A549 (cell line): Measurements from ENCODE around the gene UQCC2. TPM values are rescaled to one million over a fixed set of nuclear protein-coding genes. Genes with fewer than 3 reads are reported as not detected.

Source experiments
- ATAC-seq, 2 experiments: fragments of 200-7000 bp in 1 of 2; fragments of >200 bp in 1 of 2; cut with Nextera tagmentation in 1 of 2; cut with Tn5 transposase in 1 of 2; 3 replicates each; pipeline versions ENCODE4 v1.8.0 to v1.9.1; 2018 to 2020; ENCODE audit warnings: mild to moderate bottlenecking in 1 of 2, moderate library complexity in 1 of 2
- CTCF ChIA-PET: fragments of 300-600 bp; sonication (Branson Sonifier 250); formaldehyde crosslinking; extraction: SDS; loops from one replicate; lab custom pipeline; 2021; ENCODE audit warnings: antibody characterized with exemption, inconsistent platforms; lab: Yijun Ruan, JAX
- POLR2A ChIA-PET: fragments of 350-600 bp; formaldehyde crosslinking; extraction: SDS; loops from one replicate; lab custom pipeline; 2021; ENCODE audit warnings: antibody characterized with exemption, inconsistent platforms; lab: Yijun Ruan, JAX
- DNase-seq, 2 experiments: peaks; one replicate each; pipeline versions ENCODE4 v3.0.0 to v3.0.0-alpha.2; 2011 to 2016; ENCODE audit warnings: low read depth in 1 of 2, low spot score in 1 of 2
- FAIRE-seq: peaks from 2 replicates; lab custom pipeline; 2011; peaks lifted over from hg19 to GRCh38; lab: Jason Lieb, UNC
- H3K27ac ChIP-seq, 2 experiments: fragments of >200 bp; sonication (Bioruptor Twin); formaldehyde crosslinking; 3 replicates each; pipeline ENCODE4 v1.5.1; 2016 to 2017
- H3K4me1 ChIP-seq: fragments of >200 bp; sonication (Bioruptor Twin); formaldehyde crosslinking; 3 replicates; pipeline ENCODE4 v1.6.1; 2016
- H3K4me2 ChIP-seq: fragments of >200 bp; sonication (Bioruptor Twin); formaldehyde crosslinking; 3 replicates; pipeline ENCODE4 v1.6.1; 2016
- H3K4me3 ChIP-seq: fragments of >200 bp; sonication (Bioruptor Twin); formaldehyde crosslinking; 3 replicates; pipeline ENCODE4 v1.5.1; 2016
- H3K9me3 ChIP-seq: fragments of >200 bp; sonication (Bioruptor Twin); formaldehyde crosslinking; 3 replicates; pipeline ENCODE4 v1.6.1; 2016
- ATOH8 ChIP-seq: fragments of 250-450 bp; sonication (Bioruptor Pico); IDR thresholded peaks from 2 replicates; pipeline ENCODE4 v1.5.0; 2020; ENCODE audit warnings: low read depth, mild to moderate bottlenecking, moderate library complexity
- CHD2 ChIP-seq: fragments of 150-350 bp; IDR thresholded peaks from 2 replicates; pipeline ENCODE4 v1.6.1; 2014; ENCODE audit warnings: low read length; ENCODE audit not compliant: partially characterized antibody
- CHD4 ChIP-seq: fragments of 200-600 bp; sonication (generic); IDR thresholded peaks from 2 replicates; pipeline ENCODE4 v1.6.1; 2016; ENCODE audit warnings: antibody characterized with exemption, mild to moderate bottlenecking, borderline replicate concordance
- CTCF ChIP-seq: fragments of >200 bp; sonication (Bioruptor Twin); formaldehyde crosslinking; IDR thresholded peaks from 3 replicates; pipeline ENCODE4 v1.5.1; 2016
- ELK1 ChIP-seq: fragments of 150-350 bp; IDR thresholded peaks from 2 replicates; pipeline ENCODE4 v1.6.1; 2014; ENCODE audit warnings: low read depth, mild to moderate bottlenecking, low read length
- FOSB ChIP-seq: fragments of 250-450 bp; sonication (Bioruptor Pico); IDR thresholded peaks from 2 replicates; pipeline ENCODE4 v1.5.0; 2020; ENCODE audit warnings: mild to moderate bottlenecking, moderate library complexity
- HDAC2 ChIP-seq: fragments of 200-600 bp; sonication (generic); IDR thresholded peaks from 2 replicates; pipeline ENCODE4 v1.6.1; 2016
- HES2 ChIP-seq: fragments of >200 bp; sonication (Bioruptor Twin); formaldehyde crosslinking; IDR thresholded peaks from 2 replicates; pipeline ENCODE4 v1.6.1; 2016
- HOXB13 ChIP-seq: fragments of 250-450 bp; sonication (Bioruptor Pico); IDR thresholded peaks from 2 replicates; pipeline ENCODE4 v1.5.0; 2020; ENCODE audit warnings: low read depth, mild to moderate bottlenecking, moderate library complexity
- NR3C1 ChIP-seq: fragments of >200 bp; sonication (Bioruptor Twin); formaldehyde crosslinking; IDR thresholded peaks from 3 replicates; pipeline ENCODE4 v1.6.1; 2017
- POLR2AphosphoS2 ChIP-seq: conservative IDR thresholded peaks from 2 replicates; pipeline ENCODE4 v1.6.1; 2012; ENCODE audit warnings: low read length, improper control_type of control experiment, inconsistent platforms
- RARB ChIP-seq: fragments of 250-450 bp; sonication (Bioruptor Pico); IDR thresholded peaks from 2 replicates; pipeline ENCODE4 v1.8.0; 2021; ENCODE audit warnings: mild to moderate bottlenecking, moderate library complexity
- REST ChIP-seq: fragments of 200-600 bp; sonication (generic); IDR thresholded peaks from 2 replicates; pipeline ENCODE4 v1.6.1; 2016; ENCODE audit warnings: antibody characterized with exemption, mild to moderate bottlenecking, moderate library complexity
- SMC3 ChIP-seq: fragments of >200 bp; sonication (Bioruptor Twin); formaldehyde crosslinking; IDR thresholded peaks from 3 replicates; pipeline ENCODE4 v1.6.1; 2018; ENCODE audit warnings: inconsistent platforms
- SREBF2 ChIP-seq: fragments of 450-650 bp; IDR thresholded peaks from 2 replicates; pipeline ENCODE4 v1.6.1; 2014; ENCODE audit warnings: mild to moderate bottlenecking, moderate library complexity
- TP53 ChIP-seq: fragments of 250-450 bp; sonication (Bioruptor Pico); IDR thresholded peaks from 2 replicates; pipeline ENCODE4 v1.5.0; 2021; ENCODE audit warnings: mild to moderate bottlenecking, moderate library complexity
- ZFP36 ChIP-seq: fragments of 450-650 bp; IDR thresholded peaks from 2 replicates; pipeline ENCODE4 v1.6.1; 2014; ENCODE audit warnings: borderline replicate concordance; ENCODE audit not compliant: partially characterized antibody
- WGBS: methylation state at CpG from one replicate; pipeline ENCODE4 v1.1.6; 2017; ENCODE audit errors: missing lambda C conversion rate; 5-methylcytosine and 5-hydroxymethylcytosine counted together
- polyA plus RNA-seq, 4 experiments: library from polyadenylated mRNA; depleted of rRNA in 3 of 4; stranded (reverse); fragments of >200 nt; fragmentation: RNase III in 1 of 4; extraction: RNeasy Plus Mini Kit Qiagen cat#74134 plus additional on column Dnase treatment in 1 of 4; gene quantifications; 2 replicates in 3 of 4; 3 replicates in 1 of 4; pipeline ENCODE4 v1.2.3, GENCODE V29; 2011 to 2017

Gene UQCC2
- polyA plus RNA-seq, 2 of the 4 experiments (the other 2 are of a cell fraction) = 65.5 to 82.0 TPM

GRCh38 chr6:33711140-33712129 is at the start of gene UQCC2 (continued):
- TF ChIP-seq HDAC2 (no peak), CTCF (peak; percentile 64), HES2 (no peak), NR3C1 (no peak), HOXB13 (CRISPR knock-in tag) (no peak), SMC3 (peak; percentile 51), ELK1 (no peak), CHD2 (no peak)

GRCh38 chr6:33759887-33760629 is 48.6 kb upstream of the UQCC2 start:
- Histone ChIP-seq H3K9me3 (no peaks in the 10 kb centered on the region), H3K4me3 (no peak overlapping the region)
- POLR2A ChIA-PET = no interaction called here
- CTCF ChIA-PET = interaction anchor here (1.0 to 3.9 kb wide), 10 partner anchors 8 to 396 kb away, joined by 3 to 28 read pairs (median 6); partner anchors contain the start of gene UQCC2
- no peak for ATAC-seq
- TF ChIP-seq FOSB (CRISPR knock-in tag) (no peak), REST (no peak), CTCF (no peak), HDAC2 (no peak), HOXB13 (CRISPR knock-in tag) (no peak), SMC3 (no peak), ATOH8 (CRISPR knock-in tag) (no peak), ZFP36 (no peak), CHD4 (no peak), SREBF2 (no peak), TP53 (no peak), POLR2AphosphoS2 (no peak), RARB (no peak)
- TF ChIP-seq, all 56 proteins: peak for 0
- no peak overlapping the region for H3K4me2 ChIP-seq
- no peak for DNase-seq
- H3K4me1 ChIP-seq = peaks cover 27% of the 10 kb centered on the region
- no peak for FAIRE-seq
- 90% methylated on average over 8 of the region's 9 CpGs for WGBS
- H3K27ac ChIP-seq = no peak overlapping the region; a peak in 1 of 6 replicates
